Measurements from ENCODE around the gene NEURL3.

DNA sequence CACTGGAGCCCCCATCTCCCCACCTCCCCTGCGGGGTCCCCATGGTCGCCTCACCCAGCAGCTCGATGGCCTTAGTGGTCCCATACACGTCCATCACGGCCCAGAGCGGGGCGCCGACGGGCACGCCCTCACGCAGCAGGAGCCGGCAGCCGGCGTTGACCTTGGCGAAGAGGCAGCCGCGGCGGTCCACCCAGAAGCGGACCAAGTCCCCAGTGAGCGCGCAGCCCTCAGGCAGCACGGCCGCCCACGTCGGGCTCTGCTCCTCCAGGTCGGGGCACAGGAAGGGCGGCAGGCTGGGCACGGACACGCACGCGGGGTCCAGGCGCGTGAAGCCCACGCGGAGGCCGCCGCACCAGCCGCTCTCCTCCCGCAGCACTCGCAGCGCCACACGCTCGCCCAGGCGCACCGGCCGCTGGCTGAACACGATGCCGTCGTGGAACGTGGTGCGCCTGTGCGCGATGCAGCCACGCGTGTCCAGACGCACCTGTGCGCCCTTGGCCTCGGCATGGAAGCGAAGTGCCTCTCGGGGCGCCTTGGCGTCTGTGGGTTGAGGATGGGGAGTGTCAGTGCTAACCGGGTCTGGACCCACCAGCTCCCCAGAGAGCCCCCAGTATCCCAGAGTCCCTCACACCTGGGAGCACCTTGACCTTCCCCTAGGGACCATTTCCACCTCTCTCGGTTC lies 4.6 kb downstream of the NEURL3 start:
- no peak for TF ChIP-seq EZH2 (IDR thresholded peaks at IDR 0.05; ENCODE audit: insufficient read depth, poor library complexity, severe bottlenecking)
- TF ChIP-seq EZH2phosphoT487 (IDR thresholded peaks at IDR 0.05; ENCODE audit: insufficient read depth, low read depth), result no peak

Data from GM23248 (cell line).